HCT116 (cell line): ENCODE data around the gene SSH2. TPM values are rescaled to one million over a fixed set of nuclear protein-coding genes. Genes with fewer than 3 reads are reported as not detected.

Source experiments
- ATAC-seq: fragments of 200-7000 bp; cut with Tn5 transposase; 2 replicates; pipeline ENCODE4 v1.9.1; 2020; ENCODE audit warnings: mild to moderate bottlenecking, moderate library complexity
- BruUV-seq: library from RNA; stranded (reverse); fragments of 400-500 nt; replicated peaks from 2 replicates; lab custom pipeline; 2021; lab: Mats Ljungman, UMichigan
- CTCF ChIA-PET: fragments of 300-600 bp; sonication (Branson Sonifier 250); formaldehyde crosslinking; loops from one replicate; lab custom pipeline; 2021; ENCODE audit warnings: antibody characterized with exemption; lab: Charles Lee
- POLR2A ChIA-PET: fragments of 300-600, 350-600 bp; sonication (Branson Sonifier 250); formaldehyde crosslinking; loops from one replicate; lab custom pipeline; 2021; ENCODE audit warnings: antibody characterized with exemption; lab: Charles Lee
- RAD21 ChIA-PET, 2 experiments: fragments of 300-600 bp; sonication (Branson Sonifier 250); formaldehyde crosslinking; loops; one replicate each; lab custom pipeline; 2023; ENCODE audit warnings: low total read pairs in 2 of 2; ENCODE audit not compliant: uncharacterized antibody in 2 of 2, unreplicated experiment in 2 of 2, low non-redundant PET in 1 of 2; lab: Charles Lee
- DNase-seq: peaks from one replicate; pipeline ENCODE4 v3.0.0-alpha.2; 2010; ENCODE audit warnings: low read depth, low spot score
- H2AFZ ChIP-seq: fragments of 200-600 bp; shearing (Covaris generic), sonication (generic); 2 replicates; pipeline ENCODE4 v1.6.1; 2017; ENCODE audit warnings: low read depth, mixed run types, mixed read lengths, antibody characterized with exemption, low read length; ENCODE audit not compliant: poor library complexity, severe bottlenecking
- H3K27ac ChIP-seq: 2 replicates; pipeline ENCODE4 v1.5.1; 2012; ENCODE audit warnings: low read depth, low read length
- H3K27me3 ChIP-seq: fragments of 200-600 bp; sonication (generic); 2 replicates; pipeline ENCODE4 v1.6.1; 2016; ENCODE audit warnings: mixed run types, low read length, mixed read lengths; ENCODE audit not compliant: insufficient read depth
- H3K36me3 ChIP-seq, 2 experiments: fragments of 200-500 bp in 1 of 2; fragments of 200-600 bp in 1 of 2; sonication (Bioruptor generic) in 1 of 2; sonication (generic) in 1 of 2; 2 replicates each; pipeline versions ENCODE4 v1.5.1 to v1.6.1; 2014 to 2016; ENCODE audit warnings: low read length in 2 of 2, inconsistent platforms in 1 of 2, mixed read lengths in 1 of 2, mixed run types in 1 of 2; ENCODE audit not compliant: insufficient read depth in 2 of 2, control insufficient read depth in 1 of 2
- H3K4me1 ChIP-seq, 2 experiments: fragments of 200-600 bp in 1 of 2; sonication (generic) in 1 of 2; 2 replicates each; pipeline versions ENCODE4 v1.5.1 to v1.6.1; 2012 to 2017; ENCODE audit warnings: low read length in 2 of 2, inconsistent platforms in 1 of 2, mild to moderate bottlenecking in 1 of 2, mixed read lengths in 1 of 2, mixed run types in 1 of 2, moderate library complexity in 1 of 2; ENCODE audit not compliant: insufficient read depth in 2 of 2, control insufficient read depth in 1 of 2
- H3K4me2 ChIP-seq: fragments of 200-600 bp; sonication (generic); 2 replicates; pipeline ENCODE4 v1.6.1; 2017; ENCODE audit warnings: mixed run types, low read length, mixed read lengths
- H3K4me3 ChIP-seq, 2 experiments: fragments of 200-600 bp in 1 of 2; sonication (generic) in 1 of 2; replicated peaks in 1 of 2; 2 replicates each; pipeline ENCODE4 v1.5.1; 2011 to 2016; ENCODE audit warnings: low read length in 2 of 2, control low read depth in 1 of 2, low read depth in 1 of 2, mild to moderate bottlenecking in 1 of 2, mixed read lengths in 1 of 2, mixed run types in 1 of 2
- H3K79me2 ChIP-seq: fragments of 200-600 bp; sonication (generic); 2 replicates; pipeline ENCODE4 v1.6.1; 2017; ENCODE audit warnings: mild to moderate bottlenecking, mixed run types, low read length, moderate library complexity, mixed read lengths; ENCODE audit not compliant: insufficient read depth
- H3K9ac ChIP-seq: fragments of 200-600 bp; sonication (generic); 2 replicates; pipeline ENCODE4 v1.6.1; 2016; ENCODE audit warnings: low read length, mixed read lengths
- H3K9me2 ChIP-seq: fragments of 200-600 bp; sonication (generic), shearing (Covaris generic); 2 replicates; pipeline ENCODE4 v1.6.1; 2017; ENCODE audit warnings: mixed run types, mild to moderate bottlenecking, moderate library complexity; ENCODE audit not compliant: insufficient read depth
- H3K9me3 ChIP-seq, 2 experiments: fragments of 200-500 bp in 1 of 2; fragments of 200-600 bp in 1 of 2; sonication (Bioruptor generic) in 1 of 2; sonication (generic) in 1 of 2; 2 replicates each; pipeline ENCODE4 v1.6.1; 2014 to 2017; ENCODE audit warnings: low read length in 2 of 2, mixed read lengths in 2 of 2, inconsistent platforms in 1 of 2, low read depth in 1 of 2, mild to moderate bottlenecking in 1 of 2, mixed run types in 1 of 2, moderate library complexity in 1 of 2; ENCODE audit not compliant: control insufficient read depth in 1 of 2, insufficient read depth in 1 of 2
- H4K20me1 ChIP-seq: fragments of 200-600 bp; sonication (generic), shearing (Covaris generic); 2 replicates; pipeline ENCODE4 v1.6.1; 2017; ENCODE audit warnings: mixed run types, mild to moderate bottlenecking, moderate library complexity; ENCODE audit not compliant: insufficient read depth
- ELF1 ChIP-seq: IDR thresholded peaks from 2 replicates; pipeline ENCODE4 v1.6.1; 2012; ENCODE audit warnings: low read depth, borderline replicate concordance
- EZH2 ChIP-seq: fragments of 200-600 bp; sonication (generic); IDR thresholded peaks from 2 replicates; pipeline ENCODE4 v1.6.1; 2017; ENCODE audit warnings: antibody characterized with exemption, mixed run types
- EZH2phosphoT487 ChIP-seq: fragments of 200-600 bp; IDR thresholded peaks from 2 replicates; pipeline ENCODE4 v1.6.1; 2018; ENCODE audit warnings: antibody characterized with exemption, borderline replicate concordance
- FOSL1 ChIP-seq: IDR thresholded peaks from 2 replicates; pipeline ENCODE4 v1.6.1; 2012; ENCODE audit warnings: low read depth
- POLR2A ChIP-seq: IDR thresholded peaks from 2 replicates; pipeline ENCODE4 v1.7.0; 2011; ENCODE audit warnings: borderline replicate concordance; ENCODE audit not compliant: insufficient read depth, insufficient read length; ENCODE audit errors: extremely low read depth
- POLR2AphosphoS5 ChIP-seq: IDR thresholded peaks from 2 replicates; pipeline ENCODE4 v1.6.1; 2011; ENCODE audit warnings: mild to moderate bottlenecking, low read depth, low read length, moderate library complexity
- RAD21 ChIP-seq: IDR thresholded peaks from 2 replicates; pipeline ENCODE4 v1.6.1; 2012; ENCODE audit warnings: low read depth, mild to moderate bottlenecking
- SIN3A ChIP-seq: IDR thresholded peaks from 2 replicates; pipeline ENCODE4 v1.6.1; 2012; ENCODE audit warnings: low read depth
- SP1 ChIP-seq: IDR thresholded peaks from 2 replicates; pipeline ENCODE4 v1.6.1; 2012; ENCODE audit warnings: low read depth
- TCF7L2 ChIP-seq: IDR thresholded peaks from 2 replicates; pipeline ENCODE4 v1.7.0; 2011; ENCODE audit warnings: borderline replicate concordance, inconsistent platforms; ENCODE audit not compliant: insufficient read depth, insufficient read length; ENCODE audit errors: extremely low read depth
- YY1 ChIP-seq: IDR thresholded peaks from 2 replicates; pipeline ENCODE4 v1.6.1; 2011; ENCODE audit warnings: low read length, low read depth, moderate library complexity, mild to moderate bottlenecking; ENCODE audit not compliant: insufficient replicate concordance; ENCODE audit errors: extremely low read depth
- ZBTB33 ChIP-seq: IDR thresholded peaks from 2 replicates; pipeline ENCODE4 v1.6.1; 2011; ENCODE audit warnings: mild to moderate bottlenecking, low read length, moderate library complexity; ENCODE audit not compliant: insufficient replicate concordance; ENCODE audit errors: extremely low read depth
- ZFX ChIP-seq: fragments of 450-650 bp; IDR thresholded peaks from 2 replicates; pipeline ENCODE4 v1.6.1; 2017
- ZNF274 ChIP-seq: fragments of 200-500 bp; sonication (Bioruptor generic); IDR thresholded peaks from 2 replicates; pipeline ENCODE4 v1.6.1; 2014; ENCODE audit warnings: mild to moderate bottlenecking, low read depth, low read length, inconsistent platforms
- intact Hi-C: fragments of 100-400 bp; cut with micrococcal nuclease; formaldehyde crosslinking; loops from 2 replicates; pipeline ENCODE4 v1.10.0; 2022
- total RNA-seq: library from RNA; stranded (reverse); gene quantifications from one replicate; pipeline ENCODE4 v1.2.1, GENCODE V29; 2021; ENCODE audit not compliant: unreplicated experiment

SSH2 gene
- total RNA-seq, 1 experiment from 2014 or later, result 17.0 TPM

- TF ChIP-seq SP1 (no peak), TCF7L2 (no peak), POLR2AphosphoS5 (no peak), FOSL1 (no peak), ZFX (no peak), SIN3A (no peak), EZH2phosphoT487 (no peak), ZNF274 (no peak), POLR2A (no peak), YY1 (no peak), ZBTB33 (no peak), ELF1 (no peak)
- TF ChIP-seq, all 23 proteins: peak for 0
These were observed 96.2 kb downstream of the SSH2 start (continued) for GRCh38 chr17:29833801-29834200.

DNA sequence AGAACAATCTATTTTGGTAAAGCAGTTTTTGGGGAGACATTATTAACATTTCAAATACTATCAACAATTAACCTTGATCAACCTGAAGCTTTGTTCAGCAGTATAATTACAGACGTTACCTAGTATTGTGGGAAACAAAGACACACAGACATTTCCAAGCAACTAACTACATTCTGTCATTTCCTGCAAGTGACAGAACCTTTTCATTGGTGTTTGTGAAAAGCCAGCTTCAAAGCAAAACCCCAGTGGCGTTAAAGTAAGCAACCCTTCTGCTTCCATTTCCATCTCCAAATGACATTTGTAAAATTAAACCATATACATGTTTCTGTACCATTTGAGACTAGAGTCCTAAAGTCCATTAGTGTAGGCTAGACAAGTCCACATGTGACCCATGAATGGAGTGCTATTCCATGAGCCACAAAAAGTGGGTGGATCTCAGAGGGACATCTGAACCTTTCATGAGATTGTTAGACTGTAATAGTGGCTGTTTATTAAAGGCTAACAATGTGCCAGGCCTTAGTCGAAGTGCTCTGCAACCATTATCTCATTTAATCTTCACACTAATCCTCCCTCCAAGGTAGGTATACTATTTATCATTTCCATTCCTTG lies 101.2 kb downstream of the SSH2 start:
- BruUV-seq, result no TSS peak
- ChIA-PET POLR2A (no interaction called here), RAD21 (no interaction called here)

More for the DNA sequence above, 101.2 kb downstream of the SSH2 start:
- Histone ChIP-seq H4K20me1 (no peaks in the 10 kb centered on the region), H3K4me2 (no peak overlapping the region), H3K4me1 (no peaks in the 10 kb centered on the region), H3K79me2 (no peaks in the 10 kb centered on the region), H3K9me2 (no peaks in the 10 kb centered on the region), H3K9ac (no peak overlapping the region), H3K4me3 (no peak overlapping the region), H3K9me3 (no peaks in the 10 kb centered on the region), H2AFZ (no peak overlapping the region), H3K27ac (no peak overlapping the region), H3K36me3 (no peaks in the 10 kb centered on the region), H3K27me3 (no peaks in the 10 kb centered on the region)
- ATAC-seq, result no peak
- DNase-seq, result no peak
- no peak for TF ChIP-seq RAD21
- TF ChIP-seq EZH2, result no peak
- TF ChIP-seq POLR2AphosphoS5, result no peak
- intact Hi-C loops, result no loop called here
- CTCF ChIA-PET, result no interaction called here
